Keratinocyte (primary cell): ENCODE results near the gene TUBA3D. TPM values are rescaled to one million over a fixed set of nuclear protein-coding genes. Genes with fewer than 3 reads are reported as not detected.
"Not testable (repeated sequence)": the region's sequence is repeated elsewhere in the genome, so short reads cannot be mapped to it uniquely, and the experiment has no call there.

Experiments used
- DNase-seq: peaks from one replicate; pipeline ENCODE4 v3.0.0-alpha.2; 2011; ENCODE audit warnings: low read depth, missing footprints, low spot score
- FAIRE-seq: peaks from 2 replicates; lab custom pipeline; 2011; peaks lifted over from hg19 to GRCh38; lab: Jason Lieb, UNC
- H2AFZ ChIP-seq: 2 replicates; pipeline ENCODE4 v1.6.0; 2012; ENCODE audit warnings: low read length, control low read depth, inconsistent platforms; ENCODE audit not compliant: control insufficient read depth
- H3K27ac ChIP-seq: 2 replicates; pipeline ENCODE4 v1.5.1; 2011; ENCODE audit warnings: low read length; ENCODE audit not compliant: control insufficient read depth, insufficient read depth
- H3K27me3 ChIP-seq: 3 replicates; pipeline ENCODE4 v1.6.0; 2011; ENCODE audit warnings: low read length; ENCODE audit not compliant: control insufficient read depth, insufficient read depth; ENCODE audit errors: extremely low read depth
- H3K36me3 ChIP-seq, 2 experiments: 2 replicates in 1 of 2; 3 replicates in 1 of 2; pipeline ENCODE4 v1.5.1; 2011; ENCODE audit warnings: low read length in 2 of 2, mild to moderate bottlenecking in 1 of 2; ENCODE audit not compliant: control insufficient read depth in 2 of 2, insufficient read depth in 2 of 2; ENCODE audit errors: extremely low read depth in 1 of 2
- H3K4me1 ChIP-seq: 3 replicates; pipeline ENCODE4 v1.5.1; 2011; ENCODE audit warnings: low read length; ENCODE audit not compliant: control insufficient read depth, insufficient read depth; ENCODE audit errors: extremely low read depth
- H3K4me2 ChIP-seq: 3 replicates; pipeline ENCODE4 v1.6.0; 2011; ENCODE audit warnings: low read depth, low read length; ENCODE audit not compliant: control insufficient read depth, insufficient read depth; ENCODE audit errors: extremely low read depth
- H3K4me3 ChIP-seq, 3 experiments: fragments of 200-600 bp in 1 of 3; sonication (generic) in 1 of 3; 2 replicates in 2 of 3; 3 replicates in 1 of 3; pipeline ENCODE4 v1.5.1; 2011 to 2016; ENCODE audit warnings: low read length in 3 of 3, mild to moderate bottlenecking in 3 of 3, control low read depth in 2 of 3, inconsistent platforms in 1 of 3, low read depth in 1 of 3, mixed read lengths in 1 of 3, mixed run types in 1 of 3, moderate library complexity in 1 of 3; ENCODE audit not compliant: control insufficient read depth in 2 of 3, insufficient read depth in 2 of 3; ENCODE audit errors: extremely low read depth in 1 of 3
- H3K79me2 ChIP-seq: 2 replicates; pipeline ENCODE4 v1.6.0; 2012; ENCODE audit warnings: low read length; ENCODE audit not compliant: control insufficient read depth, insufficient read depth
- H3K9ac ChIP-seq: 3 replicates; pipeline ENCODE4 v1.6.0; 2011; ENCODE audit warnings: low read length; ENCODE audit not compliant: control insufficient read depth, insufficient read depth; ENCODE audit errors: extremely low read depth
- H3K9me1 ChIP-seq: 3 replicates; pipeline ENCODE4 v1.6.0; 2011; ENCODE audit warnings: low read length; ENCODE audit not compliant: control insufficient read depth, insufficient read depth; ENCODE audit errors: extremely low read depth
- H3K9me3 ChIP-seq: 2 replicates; pipeline ENCODE4 v1.5.1; 2012; ENCODE audit warnings: low read depth, low read length; ENCODE audit not compliant: control insufficient read depth
- H4K20me1 ChIP-seq: 3 replicates; pipeline ENCODE4 v1.6.0; 2011; ENCODE audit warnings: low read length; ENCODE audit not compliant: control insufficient read depth, insufficient read depth; ENCODE audit errors: extremely low read depth
- dilution Hi-C: fragments of 300-500 bp; cut with MboI; formaldehyde crosslinking; loops from one replicate; pipeline ENCODE4 v1.7.0; 2020; ENCODE audit warnings: low sequenced_read_pairs; ENCODE audit not compliant: extremely low pct_ligation_motif_present
- polyA plus RNA-seq, 5 experiments: library from polyadenylated mRNA; depleted of rRNA in 3 of 5; stranded (reverse) in 3 of 5; stranded (forward) in 1 of 5; unstranded in 1 of 5; fragments of >200 nt; gene quantifications; 1 replicate in 1 of 5; 2 replicates in 3 of 5; 3 replicates in 1 of 5; pipeline versions ENCODE4 v1.2.1 to v1.2.3, GENCODE V29; 2011 to 2012; ENCODE audit warnings: missing spikeins in 2 of 5, low read depth in 1 of 5, low replicate concordance in 1 of 5

TUBA3D gene
- polyA plus RNA-seq, 1 donor (not counting 4 experiments of a cell fraction or from before 2014, with no cell fraction given): not detected

DNA sequence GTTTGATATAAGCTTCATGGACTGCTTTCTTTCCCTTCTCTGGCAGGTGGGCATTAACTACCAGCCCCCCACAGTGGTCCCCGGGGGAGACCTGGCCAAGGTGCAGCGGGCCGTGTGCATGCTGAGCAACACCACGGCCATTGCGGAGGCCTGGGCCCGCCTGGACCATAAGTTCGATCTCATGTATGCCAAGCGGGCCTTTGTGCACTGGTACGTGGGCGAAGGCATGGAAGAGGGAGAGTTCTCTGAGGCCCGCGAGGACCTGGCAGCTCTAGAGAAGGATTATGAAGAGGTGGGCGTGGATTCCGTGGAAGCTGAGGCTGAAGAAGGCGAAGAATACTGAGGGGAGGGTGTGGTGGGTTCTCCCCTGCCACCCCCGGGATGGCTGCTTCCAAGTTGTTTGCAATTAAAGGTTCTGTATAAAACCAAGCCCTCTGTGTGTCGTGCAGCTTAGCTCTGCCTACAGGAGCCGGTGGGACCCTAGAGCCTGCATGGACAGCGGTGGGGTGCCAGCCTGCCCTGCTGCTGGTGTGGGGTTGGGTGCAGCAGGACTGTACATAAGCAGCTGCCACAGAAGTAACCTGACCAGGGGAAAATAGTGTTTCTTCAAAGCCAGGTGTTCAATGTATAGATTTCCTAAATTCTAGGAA, 6.7 kb downstream of the TUBA3D start:
- H3K4me1 ChIP-seq, H3K9ac ChIP-seq, dilution Hi-C loops, H3K9me3 ChIP-seq, H3K36me3 ChIP-seq, DNase-seq, FAIRE-seq, H4K20me1 ChIP-seq, H3K27me3 ChIP-seq, H2AFZ ChIP-seq, H3K9me1 ChIP-seq, H3K27ac ChIP-seq, H3K4me2 ChIP-seq, H3K4me3 ChIP-seq: not testable (repeated sequence)
- H3K79me2 ChIP-seq: peaks cover 14% of the 10 kb centered on the region

DNA sequence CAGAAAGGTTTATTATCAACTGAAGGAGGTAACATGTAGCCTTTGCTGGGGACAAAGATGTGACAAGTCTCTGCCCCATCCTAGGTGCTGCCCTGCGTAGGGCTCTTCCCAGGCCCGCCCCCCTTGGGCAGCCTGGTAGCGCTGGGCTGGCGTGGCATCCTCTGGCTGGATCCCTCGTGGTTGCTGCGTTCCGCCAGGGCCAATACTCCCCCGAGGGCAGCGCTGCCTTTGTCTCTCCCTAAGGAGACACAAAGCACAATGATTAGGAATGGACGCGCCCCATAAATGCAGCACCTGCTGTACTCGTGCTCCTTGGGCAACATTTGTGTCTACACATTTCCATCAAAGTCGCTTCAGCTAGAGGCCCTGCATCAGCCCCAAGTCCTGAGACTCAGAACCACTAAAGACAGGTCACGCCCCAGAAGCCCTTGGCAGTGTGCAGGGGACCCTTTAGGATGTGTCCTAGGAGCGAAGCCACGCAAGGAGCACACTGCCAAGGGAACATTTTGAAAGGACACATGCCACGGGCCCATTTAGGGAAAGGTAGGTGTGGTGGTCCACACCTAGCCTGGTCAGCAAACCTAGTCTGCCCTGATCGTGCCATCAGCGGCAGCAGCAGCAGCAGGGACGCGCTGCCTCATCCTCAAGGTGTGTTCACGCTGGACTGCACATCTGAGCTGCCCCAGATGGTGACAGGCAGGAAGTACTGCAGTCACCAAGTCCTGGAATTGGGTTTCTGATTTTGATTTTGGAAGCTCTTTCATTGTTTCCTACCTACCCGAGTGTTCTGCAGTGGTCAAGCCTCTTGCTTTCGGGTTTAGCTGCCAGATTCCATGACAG, 8.3 kb downstream of the TUBA3D start:
- DNase-seq, H3K4me2 ChIP-seq, H3K27ac ChIP-seq, H3K4me1 ChIP-seq, H3K36me3 ChIP-seq, H2AFZ ChIP-seq, dilution Hi-C loops, H3K9me3 ChIP-seq, FAIRE-seq, H3K4me3 ChIP-seq, H3K9ac ChIP-seq, H3K9me1 ChIP-seq, H4K20me1 ChIP-seq, H3K27me3 ChIP-seq: not testable (repeated sequence)
- peaks cover 27% of the 10 kb centered on the region for H3K79me2 ChIP-seq

DNA sequence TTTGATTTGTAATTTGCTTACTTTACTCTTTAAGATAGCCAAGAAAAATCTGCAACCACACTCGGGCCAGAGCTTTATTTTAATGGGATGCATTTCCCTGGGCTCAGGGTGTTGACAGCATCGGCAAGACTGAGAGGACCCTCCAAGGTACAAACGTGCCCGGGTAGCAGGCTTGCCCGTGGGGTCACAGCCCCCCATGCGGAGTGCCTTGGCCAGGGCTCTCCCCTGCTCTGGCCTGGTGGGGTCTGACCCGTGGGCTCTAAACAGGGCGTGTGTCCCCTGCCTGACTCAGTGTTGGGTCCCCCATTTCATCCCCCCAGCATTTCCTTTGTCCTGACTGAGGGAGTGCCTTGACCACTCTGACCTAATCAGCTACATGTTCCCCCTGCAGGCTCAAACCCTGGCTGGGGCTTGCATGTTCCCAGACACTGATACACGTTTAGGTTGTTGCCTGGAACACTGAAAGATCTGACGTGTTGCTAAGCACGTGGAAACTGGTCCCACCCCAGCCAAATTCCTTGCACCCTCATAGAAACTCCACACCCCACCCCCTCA, 9.1 kb downstream of the TUBA3D start:
- FAIRE-seq, H3K9me1 ChIP-seq, H3K27me3 ChIP-seq, DNase-seq, H3K4me3 ChIP-seq, dilution Hi-C loops, H2AFZ ChIP-seq, H3K9ac ChIP-seq, H3K27ac ChIP-seq, H3K9me3 ChIP-seq, H4K20me1 ChIP-seq, H3K36me3 ChIP-seq, H3K4me1 ChIP-seq, H3K4me2 ChIP-seq: not testable (repeated sequence)
- H3K79me2 ChIP-seq: peaks cover 32% of the 10 kb centered on the region

DNA sequence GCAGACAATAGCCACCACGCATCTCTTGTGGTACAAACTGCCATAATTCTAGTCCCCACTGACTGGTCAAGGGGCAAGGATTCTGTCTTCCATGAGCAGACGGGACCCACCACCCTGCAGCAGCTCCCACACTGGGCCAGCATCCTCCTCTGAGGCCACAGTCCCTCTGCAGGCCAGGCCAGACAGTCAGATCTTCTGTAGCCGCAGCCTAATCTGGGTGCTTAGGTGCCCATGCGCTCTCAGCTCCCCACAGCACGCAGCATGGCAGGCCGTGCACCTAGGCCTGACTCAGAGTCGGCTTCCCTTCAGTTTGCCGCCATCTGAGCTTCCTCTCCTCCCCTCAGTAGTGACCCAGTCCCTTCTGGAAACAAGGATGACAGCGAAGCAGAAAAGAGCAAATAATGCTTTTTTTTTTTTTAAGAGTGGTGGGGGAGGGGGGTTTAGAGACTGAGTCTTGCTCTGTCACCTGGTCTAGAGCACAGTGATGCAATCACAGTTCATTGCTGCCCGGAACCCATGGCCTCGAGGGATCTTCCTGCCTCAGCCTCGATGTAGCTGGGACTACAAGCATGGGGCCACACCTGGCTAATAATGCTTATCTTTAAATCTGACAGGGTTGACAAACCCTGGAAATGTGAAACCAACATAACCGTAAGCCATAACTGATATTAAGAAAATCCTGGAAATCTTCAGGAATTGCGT, 10.4 kb downstream of the TUBA3D start:
- H3K4me3 ChIP-seq, H4K20me1 ChIP-seq, H3K4me2 ChIP-seq, H2AFZ ChIP-seq, H3K9me3 ChIP-seq, dilution Hi-C loops, H3K9ac ChIP-seq, FAIRE-seq, DNase-seq, H3K27ac ChIP-seq, H3K27me3 ChIP-seq, H3K9me1 ChIP-seq, H3K4me1 ChIP-seq, H3K36me3 ChIP-seq: not testable (repeated sequence)
- H3K79me2 ChIP-seq: peaks cover 46% of the 10 kb centered on the region
